DND-41 (cell line): Measurements from ENCODE around the gene MRPL36.

Experiments used
- ATAC-seq: fragments of 200-7000 bp; cut with Tn5 transposase; 3 replicates; pipeline ENCODE4 v1.9.1; 2021; ENCODE audit warnings: low read depth; ENCODE audit not compliant: insufficient read depth
- DNase-seq: peaks from one replicate; pipeline ENCODE4 v3.0.0-alpha.2; 2020
- H2AFZ ChIP-seq: 2 replicates; pipeline ENCODE4 v1.6.0; 2012; ENCODE audit warnings: low read depth, low read length
- H3K27ac ChIP-seq: 2 replicates; pipeline ENCODE4 v1.5.1; 2012; ENCODE audit warnings: low read length, inconsistent platforms
- H3K27me3 ChIP-seq: fragments of 200-600 bp; sonication (generic); 2 replicates; pipeline ENCODE4 v1.6.0; 2012; ENCODE audit warnings: low read length, mild to moderate bottlenecking, inconsistent platforms; ENCODE audit not compliant: insufficient read depth, poor library complexity
- H3K36me3 ChIP-seq: 2 replicates; pipeline ENCODE4 v1.5.1; 2012; ENCODE audit warnings: low read length, inconsistent platforms; ENCODE audit not compliant: insufficient read depth
- H3K4me1 ChIP-seq: 2 replicates; pipeline ENCODE4 v1.5.1; 2012; ENCODE audit warnings: mild to moderate bottlenecking, low read length; ENCODE audit not compliant: insufficient read depth
- H3K4me2 ChIP-seq: 2 replicates; pipeline ENCODE4 v1.6.0; 2012; ENCODE audit warnings: mild to moderate bottlenecking, moderate library complexity, low read length, inconsistent platforms; ENCODE audit not compliant: insufficient read depth
- H3K4me3 ChIP-seq, 2 experiments: fragments of 200-600 bp in 1 of 2; shearing (Covaris generic) in 1 of 2; 2 replicates each; pipeline ENCODE4 v1.5.1; 2012 to 2016; ENCODE audit warnings: inconsistent platforms in 2 of 2, low read length in 2 of 2, mild to moderate bottlenecking in 2 of 2, low read depth in 1 of 2, moderate library complexity in 1 of 2
- H3K79me2 ChIP-seq: 2 replicates; pipeline ENCODE4 v1.6.0; 2012; ENCODE audit warnings: low read length, inconsistent platforms; ENCODE audit not compliant: insufficient read depth
- H3K9ac ChIP-seq: 2 replicates; pipeline ENCODE4 v1.6.0; 2012; ENCODE audit warnings: low read depth, mild to moderate bottlenecking, inconsistent platforms, low read length, moderate library complexity
- H3K9me3 ChIP-seq: 2 replicates; pipeline ENCODE4 v1.5.1; 2012; ENCODE audit warnings: low read length, moderate library complexity, mild to moderate bottlenecking, inconsistent platforms; ENCODE audit not compliant: insufficient read depth, severe bottlenecking
- H4K20me1 ChIP-seq: 2 replicates; pipeline ENCODE4 v1.6.0; 2012; ENCODE audit warnings: low read length; ENCODE audit not compliant: insufficient read depth
- CTCF ChIP-seq: IDR thresholded peaks from 2 replicates; pipeline ENCODE4 v1.5.1; 2012; ENCODE audit warnings: borderline replicate concordance, low read length, moderate library complexity, mild to moderate bottlenecking; ENCODE audit not compliant: poor library complexity, severe bottlenecking; ENCODE audit errors: extremely low read depth
- EZH2 ChIP-seq: IDR thresholded peaks from 3 replicates; pipeline ENCODE4 v1.6.1; 2012; ENCODE audit warnings: borderline replicate concordance, low read depth, mild to moderate bottlenecking, moderate library complexity, low read length, inconsistent platforms; ENCODE audit not compliant: severe bottlenecking

MRPL36 gene

GRCh38 chr5:1834721-1835429 is 35.2 kb upstream of the MRPL36 start:
- Histone ChIP-seq H3K9ac (no peak overlapping the region), H4K20me1 (no peaks in the 10 kb centered on the region; the same call in 1 of the 2 replicates), H3K79me2 (no peaks in the 10 kb centered on the region), H3K36me3 (no peaks in the 10 kb centered on the region), H3K4me1 (no peaks in the 10 kb centered on the region), H3K9me3 (no peaks in the 10 kb centered on the region), H3K4me2 (no peak overlapping the region), H3K27me3 (no peaks in the 10 kb centered on the region), H3K4me3 (no peak overlapping the region), H3K27ac (no peak overlapping the region), H2AFZ (no peak overlapping the region)
- ATAC-seq (no peak), DNase-seq (no peak)
- TF ChIP-seq EZH2, result no peak
- TF ChIP-seq CTCF, result no peak

- DNase-seq (no peak), ATAC-seq (no peak)
- no peak overlapping the region for H3K4me3 ChIP-seq
- H2AFZ ChIP-seq, result no peak overlapping the region
- H3K9ac ChIP-seq, result no peak overlapping the region
- H3K27ac ChIP-seq, result no peak overlapping the region
- TF ChIP-seq CTCF (no peak), EZH2 (no peak)
- H4K20me1 ChIP-seq, result no peaks in the 10 kb centered on the region; the same call in 1 of the 2 replicates
- H3K36me3 ChIP-seq, result no peaks in the 10 kb centered on the region
- H3K4me1 ChIP-seq, result no peaks in the 10 kb centered on the region
- H3K79me2 ChIP-seq, result no peaks in the 10 kb centered on the region
- H3K27me3 ChIP-seq, result no peaks in the 10 kb centered on the region
- H3K9me3 ChIP-seq, result no peaks in the 10 kb centered on the region
- H3K4me2 ChIP-seq, result no peak overlapping the region
These were observed 34.5 kb upstream of the MRPL36 start for GRCh38 chr5:1834022-1834551.

- no peaks in the 10 kb centered on the region for H3K4me1 ChIP-seq
- H3K36me3 ChIP-seq, result no peaks in the 10 kb centered on the region
- no peaks in the 10 kb centered on the region for H3K79me2 ChIP-seq
- no peaks in the 10 kb centered on the region for H3K27me3 ChIP-seq
- H3K4me2 ChIP-seq, result no peak overlapping the region
- ATAC-seq (no peak), DNase-seq (no peak)
- no peak overlapping the region for H3K9ac ChIP-seq
- H3K9me3 ChIP-seq, result no peaks in the 10 kb centered on the region
- no peaks in the 10 kb centered on the region; the same call in 1 of the 2 replicates for H4K20me1 ChIP-seq
- no peak overlapping the region for H2AFZ ChIP-seq
- TF ChIP-seq EZH2, result no peak
- no peak overlapping the region for H3K27ac ChIP-seq
- no peak overlapping the region for H3K4me3 ChIP-seq
These were observed 33.8 kb upstream of the MRPL36 start for GRCh38 chr5:1833264-1834021.
